GM10248 (cell line): ENCODE measurements around the gene PFKM.

Source experiments
- CTCF ChIA-PET: fragments of 300-600 bp; sonication (Branson Sonifier 250); formaldehyde crosslinking; extraction: SDS; loops from one replicate; lab custom pipeline; 2021; ENCODE audit warnings: antibody characterized with exemption; lab: Yijun Ruan, JAX
- POLR2A ChIA-PET: fragments of 350-650 bp; sonication (Branson Sonifier 250); formaldehyde crosslinking; extraction: SDS; loops from one replicate; lab custom pipeline; 2020; ENCODE audit warnings: antibody characterized with exemption; lab: Yijun Ruan, JAX
- DNase-seq: peaks from one replicate; pipeline ENCODE4 v3.0.0; 2012; ENCODE audit errors: extremely low spot score
- CTCF ChIP-seq: IDR thresholded peaks from 2 replicates; pipeline ENCODE4 v1.5.1; 2012; ENCODE audit warnings: mild to moderate bottlenecking, low read depth; ENCODE audit errors: extremely low read depth, missing control alignments, control extremely low read depth

The PFKM gene

GRCh38 chr12:48165089-48165981, 46.2 kb downstream of the PFKM start:
- peak; percentile 87 for TF ChIP-seq CTCF

DNA sequence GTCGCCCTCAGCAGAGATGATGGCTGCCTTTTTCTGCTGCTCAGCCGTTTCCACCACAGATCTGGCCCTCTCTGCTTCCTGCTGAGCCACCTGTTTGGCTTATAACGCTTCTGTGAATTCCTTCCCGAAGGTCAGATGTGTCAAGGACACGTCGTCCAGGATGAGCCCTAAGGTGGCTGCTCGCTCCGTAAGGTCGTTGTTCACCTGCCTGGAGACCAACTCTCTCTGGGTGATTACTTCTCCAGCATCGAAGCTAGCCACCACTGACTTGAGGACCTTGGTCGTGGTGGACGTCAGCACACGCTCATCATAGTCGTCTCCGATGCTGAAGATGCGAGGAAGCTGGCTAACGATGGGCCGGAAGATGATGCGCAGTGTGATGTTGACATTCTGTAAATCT, 49.8 kb downstream of the PFKM start:
- ChIA-PET POLR2A (no interaction called here), CTCF (interaction anchor here (0.7 to 1.7 kb wide), 3 partner anchors 14 to 29 kb away, joined by 3 to 4 read pairs (median 4); partner anchors contain the start of gene CCDC184)
- DNase-seq = no peak
- TF ChIP-seq CTCF = no peak

More at GRCh38 chr12:48165089-48165981, 46.2 kb downstream of the PFKM start:
- POLR2A ChIA-PET = no interaction called here
- peak; percentile 59 for DNase-seq
- CTCF ChIA-PET = interaction anchor here (0.8 to 4.5 kb wide), 24 partner anchors 8 to 453 kb away, joined by 3 to 17 read pairs (median 4); partner anchors contain the start of genes ASB8, CCDC184 and VDR

- ChIA-PET CTCF (interaction anchor here (2.1 to 3.4 kb wide), 3 partner anchors 10 to 22 kb away, joined by 6 to 17 read pairs (median 12); no protein-coding TSS in a partner anchor), POLR2A (no interaction called here)
- no peak for DNase-seq
- TF ChIP-seq CTCF = no peak
Measured at GRCh38 chr12:48175613-48176416, 56.7 kb downstream of the PFKM start.

GRCh38 chr12:48176417-48176751, 57.2 kb downstream of the PFKM start:
- ChIA-PET POLR2A (no interaction called here), CTCF (interaction anchor here (1.0 to 4.0 kb wide), 5 partner anchors 11 to 21 kb away, joined by 4 to 26 read pairs (median 12); no protein-coding TSS in a partner anchor)
- DNase-seq = no peak
- no peak for TF ChIP-seq CTCF

DNA sequence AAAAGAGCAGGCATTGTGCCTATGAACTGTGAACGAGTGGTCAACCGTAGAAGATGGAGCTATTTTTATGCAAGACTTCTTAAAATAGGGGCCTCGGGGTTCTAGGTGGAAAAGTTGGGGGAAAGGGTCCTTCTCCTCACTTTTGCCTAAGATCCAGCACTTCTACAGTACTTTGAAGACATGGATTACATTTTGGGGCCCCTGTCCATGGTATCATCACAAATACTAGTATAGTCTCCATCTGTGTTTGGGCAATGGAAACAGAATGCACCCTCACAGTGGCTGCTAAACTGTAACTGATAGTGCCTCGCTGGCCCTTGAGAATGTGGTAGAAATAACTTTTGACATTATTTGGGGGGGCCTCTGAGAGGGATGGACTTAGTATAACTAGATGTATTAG, 58.8 kb downstream of the PFKM start:
- TF ChIP-seq CTCF = no peak
- POLR2A ChIA-PET = no interaction called here
- CTCF ChIA-PET = interaction anchor here (3.4 to 4.0 kb wide), 2 partner anchors 12 to 13 kb away, joined by 17 to 26 read pairs; no protein-coding TSS in a partner anchor
- DNase-seq = no peak

DNA sequence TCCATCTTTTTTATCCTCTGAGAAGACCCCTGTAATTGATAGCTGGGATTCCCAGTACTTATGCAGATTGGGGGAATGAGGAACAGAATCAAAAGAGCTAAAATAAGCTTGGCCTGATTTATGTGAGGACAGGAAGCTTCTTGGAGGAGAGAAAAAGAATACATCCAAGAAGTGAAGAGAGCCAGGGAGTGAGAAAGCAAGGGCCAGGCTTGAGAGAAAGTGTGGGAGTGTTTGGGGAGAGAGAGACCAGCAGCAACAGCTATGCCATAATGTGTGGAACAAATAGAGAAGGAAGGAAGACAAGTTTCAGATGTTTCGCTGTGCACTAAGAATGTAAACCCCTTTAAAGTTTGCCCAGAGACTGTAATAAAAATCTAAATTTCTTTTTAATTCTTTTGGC, 60.3 kb downstream of the PFKM start:
- CTCF ChIA-PET = interaction anchor here (1.0 to 4.0 kb wide), 5 partner anchors 8 to 439 kb away, joined by 3 to 26 read pairs (median 5); no protein-coding TSS in a partner anchor
- no peak for DNase-seq
- POLR2A ChIA-PET = no interaction called here
- no peak for TF ChIP-seq CTCF
